ENCODE results near the gene TRIM32.

DNA sequence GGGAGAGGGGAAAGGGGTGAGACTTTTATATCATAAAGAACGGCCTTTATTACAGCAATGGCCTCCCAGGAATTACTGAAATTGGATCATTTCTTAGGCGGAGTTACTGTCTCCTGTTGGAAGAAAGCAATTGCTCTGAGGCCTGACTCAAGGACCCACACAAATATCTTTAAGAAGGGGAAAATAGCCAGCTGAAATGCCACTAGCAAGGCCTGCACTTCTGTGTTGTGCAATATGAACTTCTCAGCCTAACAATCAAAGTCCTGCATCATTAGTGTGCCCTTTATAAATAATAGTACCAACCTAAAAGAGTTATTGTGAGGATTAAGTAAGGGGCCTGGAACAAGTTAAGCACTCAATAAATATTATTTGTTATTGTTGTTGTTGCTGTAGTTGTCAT, 30.1 kb upstream of the TRIM32 start:
- no peak for TF ChIP-seq POLR2A (IDR thresholded peaks at IDR 0.05)
- TF ChIP-seq, protein P1, sequence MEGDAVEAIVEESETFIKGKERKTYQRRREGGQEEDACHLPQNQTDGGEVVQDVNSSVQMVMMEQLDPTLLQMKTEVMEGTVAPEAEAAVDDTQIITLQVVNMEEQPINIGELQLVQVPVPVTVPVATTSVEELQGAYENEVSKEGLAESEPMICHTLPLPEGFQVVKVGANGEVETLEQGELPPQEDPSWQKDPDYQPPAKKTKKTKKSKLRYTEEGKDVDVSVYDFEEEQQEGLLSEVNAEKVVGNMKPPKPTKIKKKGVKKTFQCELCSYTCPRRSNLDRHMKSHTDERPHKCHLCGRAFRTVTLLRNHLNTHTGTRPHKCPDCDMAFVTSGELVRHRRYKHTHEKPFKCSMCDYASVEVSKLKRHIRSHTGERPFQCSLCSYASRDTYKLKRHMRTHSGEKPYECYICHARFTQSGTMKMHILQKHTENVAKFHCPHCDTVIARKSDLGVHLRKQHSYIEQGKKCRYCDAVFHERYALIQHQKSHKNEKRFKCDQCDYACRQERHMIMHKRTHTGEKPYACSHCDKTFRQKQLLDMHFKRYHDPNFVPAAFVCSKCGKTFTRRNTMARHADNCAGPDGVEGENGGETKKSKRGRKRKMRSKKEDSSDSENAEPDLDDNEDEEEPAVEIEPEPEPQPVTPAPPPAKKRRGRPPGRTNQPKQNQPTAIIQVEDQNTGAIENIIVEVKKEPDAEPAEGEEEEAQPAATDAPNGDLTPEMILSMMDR (IDR thresholded peaks at IDR 0.05), result no peak

Measured in adrenal gland (tissue), 5 donors.